HG03196 (cell line): ENCODE data around the gene CCDC192.

Source experiments
- ATAC-seq: cut with Tn5 transposase; IDR thresholded peaks from one replicate; pipeline ENCODE4 v1.9.1; 2021; ENCODE audit not compliant: unreplicated experiment

Gene CCDC192

GRCh38 chr5:127944125-127944524 is 240.9 kb downstream of the CCDC192 start:
- ATAC-seq = no peak

- ATAC-seq = no peak
These were observed 244.8 kb downstream of the CCDC192 start for GRCh38 chr5:127947941-127948340.

- ATAC-seq = no peak
These were observed 247.7 kb downstream of the CCDC192 start for GRCh38 chr5:127950707-127951391.

- ATAC-seq = no peak
These were observed 248.6 kb downstream of the CCDC192 start for GRCh38 chr5:127951791-127952190.

GRCh38 chr5:127957183-127957582 is 254.0 kb downstream of the CCDC192 start:
- no peak for ATAC-seq

- ATAC-seq = no peak
These were observed 254.6 kb downstream of the CCDC192 start for GRCh38 chr5:127957701-127958239.

GRCh38 chr5:127958421-127959011 is 255.3 kb downstream of the CCDC192 start:
- ATAC-seq = no peak

GRCh38 chr5:127959152-127959764 is 256.1 kb downstream of the CCDC192 start:
- ATAC-seq = no peak

GRCh38 chr5:127960270-127960691 is 257.1 kb downstream of the CCDC192 start:
- ATAC-seq = no peak

- no peak for ATAC-seq
These were observed 258.0 kb downstream of the CCDC192 start for GRCh38 chr5:127961006-127961762.

GRCh38 chr5:127961763-127962145 is 258.6 kb downstream of the CCDC192 start:
- ATAC-seq = no peak

GRCh38 chr5:127962491-127962890 is 259.3 kb downstream of the CCDC192 start:
- ATAC-seq = no peak

- no peak for ATAC-seq
These were observed 260.0 kb downstream of the CCDC192 start for GRCh38 chr5:127963233-127963632.

- ATAC-seq = no peak
These were observed 260.7 kb downstream of the CCDC192 start for GRCh38 chr5:127963931-127964330.

GRCh38 chr5:127967323-127967982 is 264.3 kb downstream of the CCDC192 start:
- no peak for ATAC-seq

- ATAC-seq = no peak
These were observed 264.9 kb downstream of the CCDC192 start for GRCh38 chr5:127967983-127968592.

GRCh38 chr5:127969002-127969401 is 265.8 kb downstream of the CCDC192 start:
- no peak for ATAC-seq

- ATAC-seq = no peak
These were observed 266.5 kb downstream of the CCDC192 start for GRCh38 chr5:127969651-127970050.

GRCh38 chr5:127970081-127970480 is 266.9 kb downstream of the CCDC192 start:
- no peak for ATAC-seq

- no peak for ATAC-seq
These were observed 267.7 kb downstream of the CCDC192 start for GRCh38 chr5:127970854-127971425.
